Measurements from ENCODE around the gene MMP26. TPM values are rescaled to one million over a fixed set of nuclear protein-coding genes. Genes with fewer than 3 reads are reported as not detected.

Gene MMP26
- total and polyA plus RNA-seq, 2 experiments from 2014 or later = not detected

DNA sequence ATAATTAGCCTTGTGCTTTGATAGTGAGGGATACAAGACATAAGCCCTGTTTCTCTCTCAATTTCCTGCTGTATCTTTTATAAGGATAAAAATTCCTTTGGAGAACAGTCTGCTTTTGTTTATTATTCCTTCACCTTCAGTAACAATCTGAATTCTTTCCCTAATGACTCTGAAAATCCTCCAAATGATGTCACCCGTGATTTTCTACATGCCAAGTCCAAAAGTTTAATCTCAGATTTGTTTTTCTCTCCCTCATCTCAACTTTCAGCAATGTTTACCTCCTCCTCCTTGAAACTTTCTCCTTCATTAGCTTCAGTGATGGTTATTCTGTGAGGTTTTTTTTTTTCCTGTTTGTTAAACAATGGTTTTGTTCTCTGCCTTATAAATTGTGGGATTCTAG is 9.1 kb upstream of the MMP26 start:
- 5 to 8% methylated on average over 1 of the region's 1 CpG for WGBS, 2 experiments (ENCODE audit: low coverage in 1 of 2, low lambda C conversion rate in 2 of 2, missing lambda C conversion rate in 2 of 2)
- H3K27ac ChIP-seq = no peak overlapping the region
- H3K27me3 ChIP-seq (replicated peaks; ENCODE audit: insufficient read depth) = no peaks in the 10 kb centered on the region
- no peak overlapping the region for H2AFZ ChIP-seq
- H3K4me2 ChIP-seq (ENCODE audit: unreplicated experiment) = no peak overlapping the region
- H3K4me1 ChIP-seq (ENCODE audit: insufficient read depth) = no peaks in the 10 kb centered on the region
- H3K9me2 ChIP-seq (ENCODE audit: insufficient read depth) = no peaks in the 10 kb centered on the region
- no peaks in the 10 kb centered on the region for H3K9me3 ChIP-seq (ENCODE audit: low read depth)
- no peak for DNase-seq
- in situ Hi-C loops (cut with MboI) = no loop called here
- no peaks in the 10 kb centered on the region for H4K20me1 ChIP-seq (ENCODE audit: insufficient read depth)
- TF ChIP-seq EZH2phosphoT487 (IDR thresholded peaks at IDR 0.05; ENCODE audit: insufficient read depth, low read depth) (no peak), EZH2 (IDR thresholded peaks at IDR 0.05; ENCODE audit: insufficient read depth, poor library complexity, severe bottlenecking) (no peak)
- no peaks in the 10 kb centered on the region for H3K79me2 ChIP-seq (ENCODE audit: insufficient read depth)
- H3F3A ChIP-seq (ENCODE audit: insufficient read depth) = no peaks in the 10 kb centered on the region
- H3K4me3 ChIP-seq = no peak overlapping the region
- no peak overlapping the region for H3K9ac ChIP-seq
- no peaks in the 10 kb centered on the region for H3K36me3 ChIP-seq (ENCODE audit: low read depth)

- no peak within 1 kb of the TSS for H2AFZ ChIP-seq
- no peaks in the 10 kb centered on the region for H4K20me1 ChIP-seq (ENCODE audit: insufficient read depth)
- in situ Hi-C loops (cut with MboI) = no loop called here
- H3K9me3 ChIP-seq (ENCODE audit: low read depth) = no peaks in the 10 kb centered on the region
- no peak within 1 kb of the TSS for H3K27ac ChIP-seq
- no peaks in the 10 kb centered on the region for H3K27me3 ChIP-seq (replicated peaks; ENCODE audit: insufficient read depth)
- 11 to 23% methylated on average over 3 of the region's 3 CpGs for WGBS, 2 experiments (ENCODE audit: low coverage in 1 of 2, low lambda C conversion rate in 2 of 2, missing lambda C conversion rate in 2 of 2)
- H3F3A ChIP-seq (ENCODE audit: insufficient read depth) = no peaks in the 10 kb centered on the region
- no peak within 1 kb of the TSS for H3K9ac ChIP-seq
- H3K79me2 ChIP-seq (ENCODE audit: insufficient read depth) = no peaks in the 10 kb centered on the region
- H3K36me3 ChIP-seq (ENCODE audit: low read depth) = no peaks in the 10 kb centered on the region
- H3K9me2 ChIP-seq (ENCODE audit: insufficient read depth) = no peaks in the 10 kb centered on the region
- peak; percentile 15 for DNase-seq
- H3K4me2 ChIP-seq (ENCODE audit: unreplicated experiment) = no peak within 1 kb of the TSS
- H3K4me1 ChIP-seq (ENCODE audit: insufficient read depth) = no peaks in the 10 kb centered on the region
- TF ChIP-seq EZH2 (IDR thresholded peaks at IDR 0.05; ENCODE audit: insufficient read depth, poor library complexity, severe bottlenecking) (no peak), EZH2phosphoT487 (IDR thresholded peaks at IDR 0.05; ENCODE audit: insufficient read depth, low read depth) (no peak)
- no peak within 1 kb of the TSS for H3K4me3 ChIP-seq
These were observed 7.0 kb upstream of the MMP26 start, which contains the start of gene OR51E2 for GRCh38 chr11:4697585-4697984. Gene OR51E2 (minus strand): TSS chr11:4697853. CDS start chr11:4682711, 15,142 bp downstream.

DNA sequence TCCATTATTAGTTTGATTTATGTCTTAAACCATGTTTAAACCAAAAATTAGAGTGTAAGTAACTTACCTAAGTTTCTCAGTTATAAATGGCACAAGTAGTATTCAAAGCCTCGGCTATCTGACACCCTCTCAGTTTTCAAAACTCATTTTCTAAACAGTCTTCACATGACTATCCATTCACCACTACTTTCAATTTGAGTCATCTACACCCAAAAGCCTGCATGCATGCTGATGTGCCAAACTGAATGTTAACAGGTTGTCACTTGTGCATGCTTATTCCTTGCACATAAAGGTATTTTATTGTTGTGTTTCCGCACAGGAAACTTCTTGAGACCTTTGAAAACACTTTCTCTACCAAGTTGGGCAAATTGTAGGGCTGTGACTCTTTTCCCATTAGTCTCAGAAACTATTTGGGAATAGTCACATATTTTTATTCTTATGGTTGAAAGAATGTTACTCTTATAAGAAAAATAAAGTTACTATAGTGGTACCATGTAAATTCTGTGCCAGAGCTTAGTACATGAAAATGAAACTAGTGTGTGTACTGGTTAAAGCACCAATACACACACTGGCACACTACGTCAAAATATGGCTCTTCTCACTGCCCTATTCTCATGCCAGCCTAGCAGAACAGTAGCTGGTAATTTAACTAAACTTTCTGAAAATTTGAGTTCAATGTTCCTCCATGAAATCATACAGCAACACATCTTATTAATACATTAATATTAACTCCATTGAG is 4.7 kb upstream of the MMP26 start:
- Histone ChIP-seq H3K27ac (no peak overlapping the region), H3F3A (ENCODE audit: insufficient read depth) (no peaks in the 10 kb centered on the region), H3K4me2 (ENCODE audit: unreplicated experiment) (no peak overlapping the region), H3K4me3 (no peak overlapping the region), H4K20me1 (ENCODE audit: insufficient read depth) (no peaks in the 10 kb centered on the region), H3K79me2 (ENCODE audit: insufficient read depth) (no peaks in the 10 kb centered on the region), H3K9me2 (ENCODE audit: insufficient read depth) (no peaks in the 10 kb centered on the region), H2AFZ (no peak overlapping the region), H3K9ac (no peak overlapping the region), H3K27me3 (replicated peaks; ENCODE audit: insufficient read depth) (no peaks in the 10 kb centered on the region), H3K4me1 (ENCODE audit: insufficient read depth) (no peaks in the 10 kb centered on the region), H3K9me3 (ENCODE audit: low read depth) (no peaks in the 10 kb centered on the region), H3K36me3 (ENCODE audit: low read depth) (no peaks in the 10 kb centered on the region)
- WGBS, 2 experiments (ENCODE audit: low coverage in 1 of 2, low lambda C conversion rate in 2 of 2, missing lambda C conversion rate in 2 of 2) = 33 to 40% methylated on average over 3 of the region's 3 CpGs
- in situ Hi-C loops (cut with MboI) = no loop called here
- DNase-seq = no peak
- TF ChIP-seq EZH2 (IDR thresholded peaks at IDR 0.05; ENCODE audit: insufficient read depth, poor library complexity, severe bottlenecking) (no peak), EZH2phosphoT487 (IDR thresholded peaks at IDR 0.05; ENCODE audit: insufficient read depth, low read depth) (no peak)

GRCh38 chr11:4700436-4700820 is 4.2 kb upstream of the MMP26 start:
- TF ChIP-seq EZH2 (IDR thresholded peaks at IDR 0.05; ENCODE audit: insufficient read depth, poor library complexity, severe bottlenecking) (no peak), EZH2phosphoT487 (IDR thresholded peaks at IDR 0.05; ENCODE audit: insufficient read depth, low read depth) (no peak)
- 67% methylated on average over 1 of the region's 1 CpG for WGBS, 2 experiments (ENCODE audit: low coverage in 1 of 2, low lambda C conversion rate in 2 of 2, missing lambda C conversion rate in 2 of 2)
- no peaks in the 10 kb centered on the region for H4K20me1 ChIP-seq (ENCODE audit: insufficient read depth)
- no peaks in the 10 kb centered on the region for H3K79me2 ChIP-seq (ENCODE audit: insufficient read depth)
- H3K9me2 ChIP-seq (ENCODE audit: insufficient read depth) = no peaks in the 10 kb centered on the region
- H3K36me3 ChIP-seq (ENCODE audit: low read depth) = no peaks in the 10 kb centered on the region
- DNase-seq = no peak
- H3K4me3 ChIP-seq = no peak overlapping the region
- H3K4me2 ChIP-seq (ENCODE audit: unreplicated experiment) = no peak overlapping the region
- H3K9me3 ChIP-seq (ENCODE audit: low read depth) = no peaks in the 10 kb centered on the region
- H2AFZ ChIP-seq = no peak overlapping the region
- in situ Hi-C loops (cut with MboI) = no loop called here
- no peaks in the 10 kb centered on the region for H3K27me3 ChIP-seq (replicated peaks; ENCODE audit: insufficient read depth)
- no peaks in the 10 kb centered on the region for H3F3A ChIP-seq (ENCODE audit: insufficient read depth)
- H3K4me1 ChIP-seq (ENCODE audit: insufficient read depth) = no peaks in the 10 kb centered on the region
- H3K9ac ChIP-seq = no peak overlapping the region
- no peak overlapping the region for H3K27ac ChIP-seq

Data from GM23248 (cell line).